ENCODE data around the gene AKAP7.

GRCh38 chr6:131316654-131317053 is 181.4 kb downstream of the AKAP7 start:
- TF ChIP-seq, protein P1, sequence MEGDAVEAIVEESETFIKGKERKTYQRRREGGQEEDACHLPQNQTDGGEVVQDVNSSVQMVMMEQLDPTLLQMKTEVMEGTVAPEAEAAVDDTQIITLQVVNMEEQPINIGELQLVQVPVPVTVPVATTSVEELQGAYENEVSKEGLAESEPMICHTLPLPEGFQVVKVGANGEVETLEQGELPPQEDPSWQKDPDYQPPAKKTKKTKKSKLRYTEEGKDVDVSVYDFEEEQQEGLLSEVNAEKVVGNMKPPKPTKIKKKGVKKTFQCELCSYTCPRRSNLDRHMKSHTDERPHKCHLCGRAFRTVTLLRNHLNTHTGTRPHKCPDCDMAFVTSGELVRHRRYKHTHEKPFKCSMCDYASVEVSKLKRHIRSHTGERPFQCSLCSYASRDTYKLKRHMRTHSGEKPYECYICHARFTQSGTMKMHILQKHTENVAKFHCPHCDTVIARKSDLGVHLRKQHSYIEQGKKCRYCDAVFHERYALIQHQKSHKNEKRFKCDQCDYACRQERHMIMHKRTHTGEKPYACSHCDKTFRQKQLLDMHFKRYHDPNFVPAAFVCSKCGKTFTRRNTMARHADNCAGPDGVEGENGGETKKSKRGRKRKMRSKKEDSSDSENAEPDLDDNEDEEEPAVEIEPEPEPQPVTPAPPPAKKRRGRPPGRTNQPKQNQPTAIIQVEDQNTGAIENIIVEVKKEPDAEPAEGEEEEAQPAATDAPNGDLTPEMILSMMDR (IDR thresholded peaks at IDR 0.05) = no peak
- TF ChIP-seq POLR2AphosphoS5 (IDR thresholded peaks at IDR 0.05) (no peak), POLR2A (IDR thresholded peaks at IDR 0.05) (no peak)

All from suprapubic skin (tissue), 4 donors.